GM21447 (cell line): ENCODE data around the gene STAM2.
"Not testable (repeated sequence)": the region's sequence is repeated elsewhere in the genome, so short reads cannot be mapped to it uniquely, and the experiment has no call there.

Source experiments
- ATAC-seq: cut with Tn5 transposase; IDR thresholded peaks from one replicate; pipeline ENCODE4 v1.9.1; 2021; ENCODE audit not compliant: unreplicated experiment

STAM2 gene

DNA sequence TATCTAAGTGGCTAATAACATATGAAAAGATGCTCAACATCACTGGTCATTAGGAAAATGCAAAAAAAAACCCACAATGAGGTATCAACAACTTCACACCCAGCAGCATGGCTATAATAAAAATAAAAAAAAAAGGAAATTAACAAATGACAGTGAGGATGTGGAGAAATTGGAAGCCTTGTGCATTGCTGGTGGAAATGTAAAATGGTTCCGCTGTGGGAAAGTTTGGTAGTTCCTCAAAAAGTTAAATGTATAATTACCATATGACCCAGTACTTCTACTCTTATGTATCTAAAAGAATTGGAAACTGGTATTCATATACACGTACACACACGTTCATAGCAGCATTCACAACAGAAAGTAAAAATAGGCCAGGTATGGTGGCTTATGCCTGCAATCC is 61.2 kb downstream of the STAM2 start:
- ATAC-seq, result no peak

- ATAC-seq, result not testable (repeated sequence)
These were observed 68.4 kb downstream of the STAM2 start for GRCh38 chr2:152107140-152107539.

DNA sequence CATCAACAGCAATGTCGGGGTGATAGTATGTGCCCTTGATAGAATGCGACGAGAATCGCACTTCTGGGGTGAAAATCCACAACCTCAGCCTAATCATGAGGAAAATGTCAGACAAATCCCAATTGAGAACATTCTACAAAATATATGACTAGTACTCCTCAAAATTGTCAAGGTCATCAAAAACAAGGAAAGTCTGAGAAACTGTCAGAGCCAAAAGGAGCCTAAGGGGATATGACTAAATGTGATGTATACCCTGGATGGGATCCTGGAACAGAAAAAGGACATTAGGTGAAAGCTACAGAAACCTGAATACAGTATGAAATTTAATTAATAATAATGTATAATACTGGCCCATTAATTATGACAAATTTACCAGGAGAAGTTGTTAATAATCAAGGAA is 69.1 kb downstream of the STAM2 start:
- ATAC-seq, result no peak

DNA sequence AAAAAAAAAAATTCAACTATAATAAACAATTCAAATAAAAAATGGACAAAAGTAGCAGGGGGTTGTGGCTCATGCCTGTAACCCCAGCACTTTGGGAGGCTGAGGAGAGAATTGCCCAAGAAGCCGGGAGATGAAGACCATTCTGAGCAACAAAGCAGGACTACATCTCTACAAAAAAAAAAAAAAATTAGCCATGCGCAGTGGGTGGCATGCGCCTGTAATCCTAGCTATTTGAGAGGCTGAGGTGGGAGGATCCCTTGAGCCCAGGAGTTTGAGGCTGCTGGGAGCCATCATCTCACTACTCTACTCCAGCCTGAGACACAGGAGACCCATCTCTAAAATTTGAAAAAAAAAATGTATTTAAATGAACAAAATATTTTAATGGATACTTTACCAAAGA is 72.3 kb downstream of the STAM2 start:
- ATAC-seq, result no peak

- no peak for ATAC-seq
These were observed 74.6 kb downstream of the STAM2 start for GRCh38 chr2:152100961-152101360.

DNA sequence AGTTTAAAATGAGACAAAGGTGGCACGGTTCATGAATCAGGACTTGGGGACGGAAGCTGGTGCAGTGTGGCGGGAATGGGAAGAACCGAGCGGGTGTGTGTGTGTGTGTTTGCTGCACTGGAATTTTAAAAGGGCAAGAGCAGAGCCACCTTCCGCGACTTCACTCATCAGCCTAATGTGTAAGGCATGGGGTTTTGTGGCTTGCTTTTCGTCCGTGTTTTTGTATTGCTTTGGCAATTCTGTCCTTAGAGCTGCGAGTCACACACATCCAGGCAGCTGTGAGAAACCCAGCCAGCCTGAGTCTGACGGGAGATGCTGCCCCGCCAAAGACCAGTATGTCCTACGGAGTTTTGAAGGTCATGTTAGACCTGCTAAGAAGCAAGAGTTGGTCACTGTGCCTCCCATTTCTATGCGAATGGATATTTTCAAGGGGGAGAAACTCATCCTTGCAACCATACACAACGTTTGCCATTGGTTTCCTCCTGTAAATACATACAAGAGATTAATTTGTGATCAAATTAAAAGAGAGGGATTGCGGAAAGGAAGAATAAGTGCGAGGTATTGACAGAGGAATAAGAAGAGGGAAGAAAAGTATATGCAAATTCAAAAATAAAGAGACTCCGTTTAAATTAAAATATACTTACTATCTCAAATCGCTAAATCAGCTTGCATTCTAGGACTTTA is 76.1 kb downstream of the STAM2 start:
- peak; percentile 16 for ATAC-seq

GRCh38 chr2:152098496-152099366 is 76.8 kb downstream of the STAM2 start, which contains the start of gene CACNB4:
Gene CACNB4 (minus strand): TSS chr2:152099044.
- ATAC-seq, result peak; percentile 45

- ATAC-seq, result peak; percentile 33
These were observed 77.6 kb downstream of the STAM2 start for GRCh38 chr2:152097801-152098495.

DNA sequence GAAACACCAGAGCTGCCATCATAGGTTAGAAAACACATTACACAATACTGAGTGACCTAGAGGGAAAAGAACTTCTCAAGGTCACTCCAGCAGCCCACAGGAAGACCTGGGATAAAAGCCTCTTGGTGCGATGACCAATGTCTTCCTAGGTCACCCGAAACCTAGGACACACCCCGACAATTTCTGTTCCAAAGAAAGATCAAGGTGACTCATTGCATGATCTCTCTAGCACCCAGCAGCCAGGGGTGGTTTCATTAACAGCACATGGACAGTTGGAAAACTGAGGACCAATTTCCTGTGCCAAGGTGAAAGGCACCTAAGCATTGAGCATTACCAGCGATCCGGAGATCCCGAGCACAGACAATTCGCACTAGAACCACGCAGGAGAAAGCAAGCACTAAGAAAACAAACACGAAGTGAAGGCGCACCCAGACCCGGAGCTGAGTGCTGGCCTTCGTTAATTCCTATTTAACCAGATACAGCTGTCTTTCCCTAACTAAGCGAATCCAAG is 78.2 kb downstream of the STAM2 start:
- ATAC-seq, result peak; percentile 23

DNA sequence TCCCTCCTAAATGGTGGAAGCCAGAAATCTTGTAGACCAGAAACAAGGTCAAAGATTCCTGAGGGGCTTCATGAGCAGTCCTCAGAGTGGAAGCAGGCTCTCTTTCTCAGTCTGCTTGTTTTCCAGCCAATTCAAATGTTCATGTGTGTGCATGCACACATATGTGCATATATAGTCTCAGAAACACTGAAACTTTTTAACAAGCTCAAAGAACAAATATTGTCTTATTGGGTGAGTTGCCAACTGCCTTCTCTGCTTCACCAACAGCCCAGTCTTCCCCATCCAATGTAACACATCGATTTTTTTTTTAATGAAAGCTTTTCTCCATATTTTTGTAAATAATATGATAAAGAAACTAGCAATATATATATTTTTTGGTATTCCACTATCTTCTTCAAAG is 80.4 kb downstream of the STAM2 start:
- ATAC-seq, result no peak

- no peak for ATAC-seq
These were observed 81.5 kb downstream of the STAM2 start for GRCh38 chr2:152094014-152094413.

DNA sequence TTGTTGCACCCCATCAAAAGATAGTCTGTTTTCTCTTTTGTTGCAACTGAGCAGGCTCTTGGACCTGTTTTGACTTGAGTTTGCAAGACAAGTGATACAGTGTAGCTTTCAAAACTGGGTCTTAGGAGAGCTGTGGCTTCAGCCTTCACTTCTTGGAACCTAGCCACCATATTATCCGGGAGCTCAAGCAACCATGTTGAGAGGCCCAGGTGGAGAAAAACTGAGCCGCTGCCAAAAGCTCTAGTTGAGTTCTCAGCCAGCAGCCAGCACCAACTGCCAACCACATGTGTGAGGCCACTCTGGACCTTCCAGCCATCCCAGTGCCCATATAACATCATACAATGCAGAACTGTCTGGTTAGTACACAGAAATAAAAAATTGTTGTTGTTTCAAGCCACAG is 82.1 kb downstream of the STAM2 start:
- no peak for ATAC-seq

DNA sequence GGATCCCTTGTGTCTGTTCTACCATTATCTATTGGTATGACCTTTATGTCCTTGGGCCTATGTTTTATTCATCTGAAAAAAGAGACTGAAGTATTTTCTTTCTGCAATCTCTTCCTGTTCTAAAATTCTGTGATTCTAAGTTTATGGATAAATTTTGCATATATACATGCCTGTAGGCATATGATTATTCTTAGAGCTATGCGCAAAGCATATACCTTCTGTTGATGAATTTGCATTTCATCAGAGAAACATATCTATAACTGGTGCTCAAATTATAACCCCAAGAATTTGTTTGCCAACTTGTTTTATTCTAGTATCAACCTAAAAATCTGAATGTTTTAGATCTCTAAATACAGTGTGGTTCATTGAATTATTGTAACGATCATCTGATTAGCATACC is 83.5 kb downstream of the STAM2 start:
- ATAC-seq, result no peak

- not testable (repeated sequence) for ATAC-seq
These were observed 84.8 kb downstream of the STAM2 start for GRCh38 chr2:152090726-152091125.

DNA sequence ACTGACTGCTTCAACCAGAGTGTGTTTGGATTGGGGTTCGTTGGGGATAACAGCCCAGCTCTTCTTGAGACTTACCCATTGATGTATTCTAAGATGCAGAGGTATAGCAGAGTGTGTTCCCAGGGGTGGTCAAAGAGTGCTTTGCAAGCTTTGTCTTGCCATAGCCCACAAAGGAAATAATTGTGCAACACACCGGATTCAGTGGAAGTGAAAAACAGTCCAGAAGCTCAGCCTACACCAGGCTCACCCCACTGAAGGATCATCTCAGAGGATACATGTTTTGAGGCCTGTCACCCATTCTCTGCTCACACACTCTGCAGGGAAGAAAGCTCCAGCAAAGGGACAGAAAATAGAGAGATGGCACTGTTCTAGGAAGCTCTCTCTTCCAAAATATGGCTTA is 86.3 kb downstream of the STAM2 start:
- no peak for ATAC-seq

- ATAC-seq, result no peak
These were observed 87.6 kb downstream of the STAM2 start for GRCh38 chr2:152088006-152088405.

GRCh38 chr2:152086231-152086630 is 89.3 kb downstream of the STAM2 start:
- no peak for ATAC-seq

DNA sequence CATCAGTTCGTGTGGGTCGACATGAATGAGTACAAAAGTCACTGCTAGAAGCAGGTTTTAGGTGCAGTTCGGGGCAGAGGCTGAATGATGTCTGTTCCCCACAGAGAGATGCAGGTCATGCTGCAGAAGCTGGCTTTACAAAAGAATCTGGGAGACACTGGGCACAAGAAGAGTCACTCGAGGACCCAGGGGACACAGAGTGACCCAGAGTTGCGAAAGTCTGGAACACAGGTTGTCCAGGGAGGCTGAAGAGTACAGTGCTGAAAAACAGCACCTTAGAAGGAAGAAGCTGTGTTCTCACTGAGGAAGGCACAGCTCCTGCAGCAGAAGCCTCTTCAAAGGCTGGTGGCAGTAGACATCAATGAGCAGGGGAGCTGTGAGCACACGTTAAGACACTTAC is 91.5 kb downstream of the STAM2 start:
- no peak for ATAC-seq

DNA sequence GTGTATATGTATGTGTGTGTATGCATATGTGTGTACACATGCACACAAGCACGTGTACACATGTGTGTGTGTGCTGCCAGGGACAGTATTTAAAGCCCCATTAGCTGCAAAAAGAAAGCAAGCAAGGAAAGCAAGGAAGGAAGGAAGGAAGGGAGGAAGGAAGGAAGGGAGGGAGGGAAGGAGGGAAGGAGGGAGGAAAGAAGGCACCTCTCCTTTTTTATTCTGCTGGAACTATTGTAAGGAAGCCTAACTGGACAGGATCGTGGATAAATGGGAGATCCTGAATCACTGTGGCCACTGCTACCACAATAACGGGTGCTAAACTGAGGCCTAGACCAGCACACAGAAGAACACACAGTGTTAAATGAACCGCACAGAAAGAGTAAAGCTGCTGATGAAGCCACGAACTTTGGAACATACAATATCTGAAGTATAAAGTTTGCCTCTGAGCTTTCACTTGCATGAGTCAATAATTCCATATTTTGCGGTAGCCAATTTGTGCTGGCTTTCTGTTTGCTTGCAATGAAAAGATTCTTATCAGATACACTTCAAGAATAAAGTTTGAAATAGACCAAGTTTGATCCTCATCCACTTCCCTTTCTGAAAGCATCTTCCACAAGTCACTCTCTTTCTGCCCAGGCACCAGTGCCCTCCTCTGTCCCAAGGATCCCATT is 92.2 kb downstream of the STAM2 start:
- no peak for ATAC-seq

DNA sequence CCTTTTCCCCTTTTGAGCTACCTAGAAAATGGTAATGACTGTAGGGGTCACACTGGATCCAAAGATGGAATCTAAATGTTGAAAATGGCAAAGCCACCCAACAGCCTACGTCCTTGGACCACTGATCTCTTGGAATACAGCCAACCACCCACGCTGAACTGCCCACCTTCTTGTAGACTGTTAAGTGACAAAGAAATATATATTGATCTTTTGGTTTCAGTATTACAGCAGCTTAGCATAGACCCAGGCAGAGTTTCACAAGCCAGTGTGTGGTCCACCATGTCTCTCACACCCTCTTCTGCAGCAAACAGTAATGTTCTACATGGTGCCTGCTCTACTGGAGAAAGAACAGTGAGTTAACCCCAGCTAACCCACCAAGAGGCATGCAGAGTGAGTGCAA is 96.9 kb downstream of the STAM2 start:
- no peak for ATAC-seq

- ATAC-seq, result no peak
These were observed 97.5 kb downstream of the STAM2 start for GRCh38 chr2:152078023-152078422.
